K562 (cell line): ENCODE results near the gene PCBD1. TPM values are rescaled to one million over a fixed set of nuclear protein-coding genes. Genes with fewer than 3 reads are reported as not detected.

Experiments
- ATAC-seq: fragments of 200-7000 bp; cut with Tn5 transposase; 3 replicates; pipeline ENCODE4 v1.9.1; 2020; ENCODE audit warnings: moderate library complexity
- BruUV-seq: library from RNA; stranded (reverse); fragments of 400-500 nt; replicated peaks from 2 replicates; lab custom pipeline; 2021; lab: Mats Ljungman, UMichigan
- CTCF ChIA-PET: fragments of 300-600 bp; formaldehyde crosslinking; extraction: SDS; loops from one replicate; lab custom pipeline; 2021; ENCODE audit warnings: low intra/inter-chr PET ratio; lab: Yijun Ruan, JAX
- POLR2A ChIA-PET: fragments of 300-600, 350-650 bp; sonication (Branson Sonifier 250); formaldehyde crosslinking; extraction: SDS; loops from one replicate; lab custom pipeline; 2021; ENCODE audit warnings: antibody characterized with exemption, inconsistent platforms; lab: Yijun Ruan, JAX
- DNase-seq, 4 experiments: peaks; one replicate each; pipeline versions ENCODE4 v3.0.0 to v3.0.0-alpha.2; 2011 to 2018; ENCODE audit warnings: low spot score in 3 of 4, mixed read lengths in 3 of 4; ENCODE audit errors: extremely low read depth in 1 of 4
- FAIRE-seq: peaks from 2 replicates; lab custom pipeline; 2011; peaks lifted over from hg19 to GRCh38; lab: Jason Lieb, UNC
- H2AFZ ChIP-seq: 2 replicates; pipeline ENCODE4 v1.6.0; 2011; ENCODE audit warnings: low read depth, low read length, control low read depth, inconsistent platforms
- H3K27ac ChIP-seq: fragments of 200-600 bp; 3 replicates; pipeline ENCODE4 v1.8.0; 2011; ENCODE audit warnings: low read depth, mild to moderate bottlenecking, control low read depth, inconsistent platforms, low read length, moderate library complexity, mixed read lengths; ENCODE audit errors: extremely low read depth
- H3K27me3 ChIP-seq, 2 experiments: fragments of 300-600 bp in 1 of 2; 2 replicates in 1 of 2; 3 replicates in 1 of 2; pipeline versions ENCODE4 v1.6.0 to v1.8.0; 2011; ENCODE audit warnings: inconsistent platforms in 2 of 2, low read length in 2 of 2, mild to moderate bottlenecking in 1 of 2, mixed read lengths in 1 of 2, moderate library complexity in 1 of 2; ENCODE audit not compliant: control insufficient read depth in 2 of 2, insufficient read depth in 2 of 2
- H3K36me3 ChIP-seq: fragments of 300-600 bp; 3 replicates; pipeline ENCODE4 v1.8.0; 2011; ENCODE audit warnings: mild to moderate bottlenecking, low read length, inconsistent platforms; ENCODE audit not compliant: control insufficient read depth, insufficient read depth
- H3K4me1 ChIP-seq, 2 experiments: fragments of 200-600 bp in 1 of 2; replicated peaks in 1 of 2; 2 replicates in 1 of 2; 3 replicates in 1 of 2; pipeline versions ENCODE4 v1.5.1 to v1.8.0; 2011; ENCODE audit warnings: inconsistent platforms in 2 of 2, low read length in 2 of 2, mild to moderate bottlenecking in 1 of 2, mixed read lengths in 1 of 2, moderate library complexity in 1 of 2; ENCODE audit not compliant: control insufficient read depth in 2 of 2, insufficient read depth in 2 of 2
- H3K4me2 ChIP-seq: 2 replicates; pipeline ENCODE4 v1.6.1; 2011; ENCODE audit warnings: low read length, control low read depth, inconsistent platforms, mixed read lengths; ENCODE audit not compliant: insufficient read depth
- H3K4me3 ChIP-seq: fragments of 200-600 bp; sonication (generic), shearing (Covaris generic); 2 replicates; pipeline ENCODE4 v1.5.1; 2016; ENCODE audit warnings: control low read depth, inconsistent platforms
- H3K79me2 ChIP-seq: fragments of 200-600 bp; 3 replicates; pipeline ENCODE4 v1.8.0; 2011; ENCODE audit warnings: low read length, inconsistent platforms; ENCODE audit not compliant: control insufficient read depth, insufficient read depth
- H3K9ac ChIP-seq, 2 experiments: 2 replicates each; pipeline versions ENCODE4 v1.6.0 to v1.6.1; 2011; ENCODE audit warnings: low read depth in 2 of 2, low read length in 2 of 2, control low read depth in 1 of 2, inconsistent platforms in 1 of 2, mild to moderate bottlenecking in 1 of 2, mixed read lengths in 1 of 2; ENCODE audit not compliant: insufficient read depth in 1 of 2
- H3K9me1 ChIP-seq: one replicate; pipeline ENCODE4 v1.6.0; 2011; ENCODE audit warnings: inconsistent platforms, mild to moderate bottlenecking, low read length, moderate library complexity; ENCODE audit not compliant: control insufficient read depth, insufficient read depth
- H3K9me3 ChIP-seq: replicated peaks from 2 replicates; pipeline ENCODE4 v1.5.1; 2011; ENCODE audit warnings: low read depth, low read length, inconsistent platforms; ENCODE audit not compliant: control insufficient read depth, insufficient read depth
- H4K20me1 ChIP-seq: replicated peaks from 2 replicates; pipeline ENCODE4 v1.6.1; 2011; ENCODE audit warnings: low read length, inconsistent platforms, mixed read lengths; ENCODE audit not compliant: control insufficient read depth, insufficient read depth
- CBX8 ChIP-seq: fragments of 200-600 bp; sonication (generic); IDR thresholded peaks from 2 replicates; pipeline ENCODE4 v1.6.1; 2012; ENCODE audit warnings: borderline replicate concordance, mixed run types, low read depth, mild to moderate bottlenecking, moderate library complexity, mixed read lengths, low read length, control low read depth, inconsistent platforms; ENCODE audit not compliant: poor library complexity, severe bottlenecking; ENCODE audit errors: extremely low read depth
- ELF2 ChIP-seq: fragments of 250-450 bp; sonication (Bioruptor Pico); IDR thresholded peaks from 2 replicates; pipeline ENCODE4 v1.5.0; 2021; ENCODE audit warnings: mild to moderate bottlenecking
- ETV5 ChIP-seq: sonication (generic); formaldehyde crosslinking; IDR thresholded peaks from 2 replicates; pipeline ENCODE4 v1.4.0; 2020; ENCODE audit warnings: low read depth, mild to moderate bottlenecking, missing genetic modification reagents
- FOXA1 ChIP-seq: fragments of 450-650 bp; IDR thresholded peaks from 2 replicates; pipeline ENCODE4 v1.6.1; 2016; ENCODE audit warnings: mild to moderate bottlenecking, borderline replicate concordance
- RNF219 ChIP-seq: fragments of 250-450 bp; sonication (Bioruptor Pico); IDR thresholded peaks from 2 replicates; pipeline ENCODE4 v1.5.0; 2022; ENCODE audit warnings: mild to moderate bottlenecking
- ZNF324 ChIP-seq: fragments of 250-450 bp; sonication (Bioruptor Pico); IDR thresholded peaks from 2 replicates; pipeline ENCODE4 v1.4.0; 2020; ENCODE audit warnings: mild to moderate bottlenecking
- ZNF785 ChIP-seq: fragments of 250-450 bp; sonication (Bioruptor Pico); IDR thresholded peaks from 2 replicates; pipeline ENCODE4 v1.4.0; 2020; ENCODE audit warnings: mild to moderate bottlenecking
- ZSCAN29 ChIP-seq: fragments of 450-650 bp; IDR thresholded peaks from 2 replicates; pipeline ENCODE4 v1.6.1; 2017
- WGBS: fragments of 100-300 bp; shearing (Covaris generic); methylation state at CpG from one replicate; pipeline ENCODE4 v1.1.6; 2016; ENCODE audit warnings: low coverage, mixed read lengths; ENCODE audit not compliant: insufficient coverage; ENCODE audit errors: missing lambda C conversion rate; 5-methylcytosine and 5-hydroxymethylcytosine counted together
- in situ Hi-C: fragments of 300-500 bp; cut with MboI; formaldehyde crosslinking; loops from 4 replicates; pipeline ENCODE4 v1.15.0; 2018; ENCODE audit warnings: inconsistent platforms, mixed read lengths
- intact Hi-C: fragments of 100-400 bp; cut with micrococcal nuclease; formaldehyde crosslinking; loops from 2 replicates; pipeline ENCODE4 v1.14.2; 2022
- polyA plus RNA-seq, 8 experiments: library from polyadenylated mRNA; depleted of rRNA in 4 of 8; stranded (reverse) in 5 of 8; unstranded in 3 of 8; fragments of >200 nt; fragmentation: Nextera tagmentation in 2 of 8; fragmentation: Illumina TruSeq in 1 of 8; extraction: Ambion mirVana in 2 of 8; extraction: Trizol in 1 of 8; gene quantifications; 2 replicates each; pipeline versions ENCODE4 v1.2.1 to v1.2.3, GENCODE V29; 2011 to 2014; ENCODE audit warnings: inconsistent platforms in 1 of 8, missing spikeins in 1 of 8
- total RNA-seq, 7 experiments: library from RNA; depleted of rRNA in 6 of 7; stranded (reverse); fragments of >200 nt in 6 of 7; fragmentation: Illumina TruSeq in 2 of 7; extraction: Trizol in 2 of 7; gene quantifications; 2 replicates each; pipeline versions ENCODE4 v1.2.1 to v1.2.3, GENCODE V29; 2011 to 2021; ENCODE audit warnings: low replicate concordance in 1 of 7

Gene PCBD1
- total and polyA plus RNA-seq, 9 of the 15 experiments (the other 6 are each of a cell fraction or from before 2014, with no cell fraction given): 14.6 to 109 (median 57.0) TPM

DNA sequence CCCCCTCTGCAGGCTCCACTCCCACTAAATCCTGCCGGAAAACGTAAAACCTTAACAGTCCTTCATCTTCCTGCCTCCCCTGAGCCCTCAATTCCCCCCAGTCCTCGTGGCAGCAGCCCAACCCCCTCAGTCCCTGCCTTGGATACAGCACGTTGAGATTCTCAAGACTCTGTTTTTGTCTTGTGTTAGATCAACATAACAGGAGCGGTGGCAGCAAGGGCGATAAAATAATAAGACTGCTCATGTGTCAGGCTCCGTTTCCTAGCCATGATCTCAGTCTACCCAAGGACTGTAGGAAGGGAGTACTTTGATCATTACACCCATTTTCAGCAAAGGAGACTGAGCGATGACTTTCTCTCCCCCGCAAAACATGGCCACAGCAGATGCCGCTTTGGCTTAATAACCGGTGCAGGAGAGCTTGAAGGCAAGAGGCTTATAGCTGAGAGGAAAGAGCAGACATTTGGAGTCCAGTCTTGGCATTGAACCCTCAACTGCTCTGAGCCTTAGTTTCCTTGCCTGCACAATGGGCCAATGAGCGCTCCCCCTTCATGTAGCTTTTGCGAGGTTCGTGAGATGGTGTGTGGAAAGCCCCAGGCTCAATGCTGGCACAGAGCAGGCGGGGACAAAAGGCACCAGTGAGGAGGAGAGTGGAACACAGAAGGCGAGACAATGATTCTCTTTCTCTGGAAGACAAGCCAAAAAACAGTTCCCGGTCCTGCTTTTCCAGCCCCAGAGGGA, 42.1 kb upstream of the PCBD1 start:
- no peak for ATAC-seq
- peaks cover 26% of the 10 kb centered on the region for H4K20me1 ChIP-seq
- H3K79me2 ChIP-seq: no peaks in the 10 kb centered on the region
- TF ChIP-seq RNF219 (CRISPR knock-in tag): no peak
- TF ChIP-seq CBX8: no peak
- TF ChIP-seq FOXA1: no peak
- TF ChIP-seq ZNF324: no peak
- TF ChIP-seq ZSCAN29: no peak
- no peak for TF ChIP-seq ETV5 (CRISPR knock-in tag)
- no peak for TF ChIP-seq ELF2 (CRISPR knock-in tag)
- no peak for TF ChIP-seq ZNF785 (CRISPR knock-in tag)
- H3K9me1 ChIP-seq: no peaks in the 10 kb centered on the region
- intact Hi-C loops: no loop called here
- H3K4me3 ChIP-seq: no peak overlapping the region
- DNase-seq: no peak
- POLR2A ChIA-PET: interaction anchor here (0.6 to 0.8 kb wide), 3 partner anchors 9 to 154 kb away, joined by 3 read pairs; no protein-coding TSS in a partner anchor
- no peak overlapping the region for H3K27ac ChIP-seq
- CTCF ChIA-PET: no interaction called here
- no peak for FAIRE-seq
- no TSS peak for BruUV-seq
- H3K9ac ChIP-seq: no peak overlapping the region
- WGBS: under 1% methylated on average over 17 of the region's 17 CpGs
- peaks cover 37 to 91% of the 10 kb centered on the region in 2 experiments for H3K27me3 ChIP-seq
- H2AFZ ChIP-seq: no peak overlapping the region
- in situ Hi-C loops: no loop called here
- H3K4me2 ChIP-seq: no peak overlapping the region
- H3K9me3 ChIP-seq: no peaks in the 10 kb centered on the region
- no peaks in the 10 kb centered on the region for H3K36me3 ChIP-seq
- H3K4me1 ChIP-seq: peaks cover 0 to 9% of the 10 kb centered on the region in 2 experiments; a peak in 2 of 5 replicates
